ENCODE measurements around the gene TBRG4.

Gene TBRG4

GRCh38 chr7:45111298-45112223 is at the start of gene TBRG4:
TSS of gene TBRG4 (minus strand) at chr7:45111697. CDS start at chr7:45109237, 2,460 bp downstream.
- ChIA-PET POLR2A (interaction anchor here (0.6 to 1.4 kb wide), 16 partner anchors 11 to 263 kb away, joined by 3 to 13 read pairs (median 4); partner anchors contain the start of genes CCM2 and H2AZ2), CTCF (interaction anchor here (0.5 to 1.5 kb wide), 6 partner anchors 26 to 406 kb away, joined by 3 to 5 read pairs (median 3); no protein-coding TSS in a partner anchor)
- Histone ChIP-seq H3K27ac (ENCODE audit: extremely low read depth, low read depth, low read length) (peak within 1 kb of the TSS; percentile 87), H3K36me3 (ENCODE audit: control insufficient read depth in 2 of 2, insufficient read depth in 1 of 2, low read length in 2 of 2) (peaks cover 8 to 29% of the 10 kb centered on the region in 2 experiments), H3K4me1 (ENCODE audit: control insufficient read depth, insufficient read depth, low read length) (no peaks in the 10 kb centered on the region), H3K4me3 (ENCODE audit: low read depth, low read length) (peak within 1 kb of the TSS; percentile 65), H3K9me3 (ENCODE audit: control insufficient read depth, insufficient read depth, low read depth, low read length) (no peaks in the 10 kb centered on the region)
- TF ChIP-seq SP3 (tag by site-specific recombination; IDR thresholded peaks at IDR 0.05): peak; percentile 91
- peak; percentile 57; the same call in 1 of the 2 replicates for TF ChIP-seq ZNF76 (tag by site-specific recombination; IDR thresholded peaks at IDR 0.05; ENCODE audit: borderline replicate concordance, low read depth)
- no peak for TF ChIP-seq ZNF747 (tag by site-specific recombination; IDR thresholded peaks at IDR 0.05)
- TF ChIP-seq PATZ1 (tag by site-specific recombination; IDR thresholded peaks at IDR 0.05): peak; percentile 89
- peak; percentile 87 for TF ChIP-seq ZBTB21 (tag by site-specific recombination; IDR thresholded peaks at IDR 0.05)
- peak; percentile 86; the same call in 1 of the 2 replicates for TF ChIP-seq TRIM28 (IDR thresholded peaks at IDR 0.05; ENCODE audit: borderline replicate concordance, low read length)
- peak; percentile 45; the same call in 1 of the 2 replicates for TF ChIP-seq ZNF660 (tag by site-specific recombination; IDR thresholded peaks at IDR 0.05)
- TF ChIP-seq, protein P1, sequence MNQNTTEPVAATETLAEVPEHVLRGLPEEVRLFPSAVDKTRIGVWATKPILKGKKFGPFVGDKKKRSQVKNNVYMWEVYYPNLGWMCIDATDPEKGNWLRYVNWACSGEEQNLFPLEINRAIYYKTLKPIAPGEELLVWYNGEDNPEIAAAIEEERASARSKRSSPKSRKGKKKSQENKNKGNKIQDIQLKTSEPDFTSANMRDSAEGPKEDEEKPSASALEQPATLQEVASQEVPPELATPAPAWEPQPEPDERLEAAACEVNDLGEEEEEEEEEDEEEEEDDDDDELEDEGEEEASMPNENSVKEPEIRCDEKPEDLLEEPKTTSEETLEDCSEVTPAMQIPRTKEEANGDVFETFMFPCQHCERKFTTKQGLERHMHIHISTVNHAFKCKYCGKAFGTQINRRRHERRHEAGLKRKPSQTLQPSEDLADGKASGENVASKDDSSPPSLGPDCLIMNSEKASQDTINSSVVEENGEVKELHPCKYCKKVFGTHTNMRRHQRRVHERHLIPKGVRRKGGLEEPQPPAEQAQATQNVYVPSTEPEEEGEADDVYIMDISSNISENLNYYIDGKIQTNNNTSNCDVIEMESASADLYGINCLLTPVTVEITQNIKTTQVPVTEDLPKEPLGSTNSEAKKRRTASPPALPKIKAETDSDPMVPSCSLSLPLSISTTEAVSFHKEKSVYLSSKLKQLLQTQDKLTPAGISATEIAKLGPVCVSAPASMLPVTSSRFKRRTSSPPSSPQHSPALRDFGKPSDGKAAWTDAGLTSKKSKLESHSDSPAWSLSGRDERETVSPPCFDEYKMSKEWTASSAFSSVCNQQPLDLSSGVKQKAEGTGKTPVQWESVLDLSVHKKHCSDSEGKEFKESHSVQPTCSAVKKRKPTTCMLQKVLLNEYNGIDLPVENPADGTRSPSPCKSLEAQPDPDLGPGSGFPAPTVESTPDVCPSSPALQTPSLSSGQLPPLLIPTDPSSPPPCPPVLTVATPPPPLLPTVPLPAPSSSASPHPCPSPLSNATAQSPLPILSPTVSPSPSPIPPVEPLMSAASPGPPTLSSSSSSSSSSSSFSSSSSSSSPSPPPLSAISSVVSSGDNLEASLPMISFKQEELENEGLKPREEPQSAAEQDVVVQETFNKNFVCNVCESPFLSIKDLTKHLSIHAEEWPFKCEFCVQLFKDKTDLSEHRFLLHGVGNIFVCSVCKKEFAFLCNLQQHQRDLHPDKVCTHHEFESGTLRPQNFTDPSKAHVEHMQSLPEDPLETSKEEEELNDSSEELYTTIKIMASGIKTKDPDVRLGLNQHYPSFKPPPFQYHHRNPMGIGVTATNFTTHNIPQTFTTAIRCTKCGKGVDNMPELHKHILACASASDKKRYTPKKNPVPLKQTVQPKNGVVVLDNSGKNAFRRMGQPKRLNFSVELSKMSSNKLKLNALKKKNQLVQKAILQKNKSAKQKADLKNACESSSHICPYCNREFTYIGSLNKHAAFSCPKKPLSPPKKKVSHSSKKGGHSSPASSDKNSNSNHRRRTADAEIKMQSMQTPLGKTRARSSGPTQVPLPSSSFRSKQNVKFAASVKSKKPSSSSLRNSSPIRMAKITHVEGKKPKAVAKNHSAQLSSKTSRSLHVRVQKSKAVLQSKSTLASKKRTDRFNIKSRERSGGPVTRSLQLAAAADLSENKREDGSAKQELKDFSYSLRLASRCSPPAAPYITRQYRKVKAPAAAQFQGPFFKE (tag by site-specific recombination; IDR thresholded peaks at IDR 0.05; ENCODE audit: borderline replicate concordance): 0 out of 2 replicates have a peak, but pooled peaks have one; percentile 60
- TF ChIP-seq REPIN1 (tag by site-specific recombination; IDR thresholded peaks at IDR 0.05; ENCODE audit: low read depth): no peak
- no peak for TF ChIP-seq SETDB1 (IDR thresholded peaks at IDR 0.05; ENCODE audit: insufficient read length, low read length)
- TF ChIP-seq KLF1 (tag by site-specific recombination; IDR thresholded peaks at IDR 0.05): peak; percentile 92
- peak; percentile 48; the same call in 1 of the 2 replicates for TF ChIP-seq ZIC2 (tag by site-specific recombination; IDR thresholded peaks at IDR 0.05)
- TF ChIP-seq ZNF335 (tag by site-specific recombination; conservative IDR thresholded peaks at IDR 0.05): peak; percentile 52
- TF ChIP-seq ZNF561 (tag by site-specific recombination; IDR thresholded peaks at IDR 0.05; ENCODE audit: borderline replicate concordance): 0 out of 2 replicates have a peak, but pooled peaks have one; percentile 44
- no peak for TF ChIP-seq ZNF473 (tag by site-specific recombination; IDR thresholded peaks at IDR 0.05)
- TF ChIP-seq, protein P2, sequence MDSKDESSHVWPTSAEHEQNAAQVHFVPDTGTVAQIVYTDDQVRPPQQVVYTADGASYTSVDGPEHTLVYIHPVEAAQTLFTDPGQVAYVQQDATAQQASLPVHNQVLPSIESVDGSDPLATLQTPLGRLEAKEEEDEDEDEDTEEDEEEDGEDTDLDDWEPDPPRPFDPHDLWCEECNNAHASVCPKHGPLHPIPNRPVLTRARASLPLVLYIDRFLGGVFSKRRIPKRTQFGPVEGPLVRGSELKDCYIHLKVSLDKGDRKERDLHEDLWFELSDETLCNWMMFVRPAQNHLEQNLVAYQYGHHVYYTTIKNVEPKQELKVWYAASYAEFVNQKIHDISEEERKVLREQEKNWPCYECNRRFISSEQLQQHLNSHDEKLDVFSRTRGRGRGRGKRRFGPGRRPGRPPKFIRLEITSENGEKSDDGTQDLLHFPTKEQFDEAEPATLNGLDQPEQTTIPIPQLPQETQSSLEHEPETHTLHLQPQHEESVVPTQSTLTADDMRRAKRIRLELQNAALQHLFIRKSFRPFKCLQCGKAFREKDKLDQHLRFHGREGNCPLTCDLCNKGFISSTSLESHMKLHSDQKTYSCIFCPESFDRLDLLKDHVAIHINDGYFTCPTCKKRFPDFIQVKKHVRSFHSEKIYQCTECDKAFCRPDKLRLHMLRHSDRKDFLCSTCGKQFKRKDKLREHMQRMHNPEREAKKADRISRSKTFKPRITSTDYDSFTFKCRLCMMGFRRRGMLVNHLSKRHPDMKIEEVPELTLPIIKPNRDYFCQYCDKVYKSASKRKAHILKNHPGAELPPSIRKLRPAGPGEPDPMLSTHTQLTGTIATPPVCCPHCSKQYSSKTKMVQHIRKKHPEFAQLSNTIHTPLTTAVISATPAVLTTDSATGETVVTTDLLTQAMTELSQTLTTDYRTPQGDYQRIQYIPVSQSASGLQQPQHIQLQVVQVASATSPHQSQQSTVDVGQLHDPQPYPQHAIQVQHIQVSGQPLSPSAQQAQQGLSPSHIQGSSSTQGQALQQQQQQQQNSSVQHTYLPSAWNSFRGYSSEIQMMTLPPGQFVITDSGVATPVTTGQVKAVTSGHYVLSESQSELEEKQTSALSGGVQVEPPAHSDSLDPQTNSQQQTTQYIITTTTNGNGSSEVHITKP (tag by site-specific recombination; IDR thresholded peaks at IDR 0.05): peak; percentile 70; the same call in 1 of the 2 replicates
- TF ChIP-seq ZNF354C (tag by site-specific recombination; IDR thresholded peaks at IDR 0.05; ENCODE audit: borderline replicate concordance, low read depth): no peak
- TF ChIP-seq ZNF324 (tag by site-specific recombination; IDR thresholded peaks at IDR 0.05): peak; percentile 59
- no peak for TF ChIP-seq ZNF645 (tag by site-specific recombination; IDR thresholded peaks at IDR 0.05)
- peak; percentile 64; the same call in 1 of the 2 replicates for TF ChIP-seq BCL11B (tag by site-specific recombination; IDR thresholded peaks at IDR 0.05; ENCODE audit: low read depth)
- peak; percentile 66; the same call in 1 of the 2 replicates for TF ChIP-seq ZBTB48 (tag by site-specific recombination; IDR thresholded peaks at IDR 0.05)
- TF ChIP-seq ZXDB (tag by site-specific recombination; IDR thresholded peaks at IDR 0.05): peak; percentile 84

Measured in HEK293 (cell line).